Keratinocyte (primary cell): ENCODE measurements around the gene SLC29A1.

Experiments used
- EZH2 ChIP-seq: IDR thresholded peaks from one replicate; pipeline ENCODE4 v1.6.1; 2012; ENCODE audit warnings: inconsistent platforms, mild to moderate bottlenecking, low read length, moderate library complexity
- TF ChIP-seq, protein P1 (sequence below), 3 experiments: IDR thresholded peaks in 1 of 3; conservative IDR thresholded peaks in 1 of 3; optimal IDR thresholded peaks in 1 of 3; 2 replicates in 2 of 3; 3 replicates in 1 of 3; pipeline versions ENCODE3 to v1.5.1; 2011; ENCODE audit warnings: low read length in 3 of 3, mild to moderate bottlenecking in 3 of 3, moderate library complexity in 2 of 3, control low read depth in 1 of 3, inconsistent platforms in 1 of 3; ENCODE audit not compliant: insufficient read depth in 2 of 3; ENCODE audit errors: extremely low read depth in 1 of 3

DNA sequence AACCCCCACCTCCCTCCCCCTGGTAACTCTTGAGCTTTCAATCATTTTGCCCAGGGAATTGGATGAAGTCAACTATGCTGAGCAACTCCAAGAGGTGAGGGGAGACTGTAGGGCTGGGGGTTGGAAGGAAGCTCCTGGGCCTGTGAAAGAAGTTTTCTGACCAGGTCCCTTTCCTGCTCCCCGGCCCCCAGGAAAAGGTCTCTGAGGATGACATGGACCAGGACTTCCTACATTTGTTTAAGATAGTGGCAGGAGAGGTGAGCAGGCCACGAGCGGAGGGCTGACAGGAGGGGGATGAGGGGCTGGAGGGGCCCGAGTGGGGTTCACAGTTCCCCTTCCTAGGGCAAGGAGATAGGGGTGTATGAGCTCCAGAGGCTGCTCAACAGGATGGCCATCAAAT is 43.0 kb upstream of the SLC29A1 start:
- TF ChIP-seq, protein P1, sequence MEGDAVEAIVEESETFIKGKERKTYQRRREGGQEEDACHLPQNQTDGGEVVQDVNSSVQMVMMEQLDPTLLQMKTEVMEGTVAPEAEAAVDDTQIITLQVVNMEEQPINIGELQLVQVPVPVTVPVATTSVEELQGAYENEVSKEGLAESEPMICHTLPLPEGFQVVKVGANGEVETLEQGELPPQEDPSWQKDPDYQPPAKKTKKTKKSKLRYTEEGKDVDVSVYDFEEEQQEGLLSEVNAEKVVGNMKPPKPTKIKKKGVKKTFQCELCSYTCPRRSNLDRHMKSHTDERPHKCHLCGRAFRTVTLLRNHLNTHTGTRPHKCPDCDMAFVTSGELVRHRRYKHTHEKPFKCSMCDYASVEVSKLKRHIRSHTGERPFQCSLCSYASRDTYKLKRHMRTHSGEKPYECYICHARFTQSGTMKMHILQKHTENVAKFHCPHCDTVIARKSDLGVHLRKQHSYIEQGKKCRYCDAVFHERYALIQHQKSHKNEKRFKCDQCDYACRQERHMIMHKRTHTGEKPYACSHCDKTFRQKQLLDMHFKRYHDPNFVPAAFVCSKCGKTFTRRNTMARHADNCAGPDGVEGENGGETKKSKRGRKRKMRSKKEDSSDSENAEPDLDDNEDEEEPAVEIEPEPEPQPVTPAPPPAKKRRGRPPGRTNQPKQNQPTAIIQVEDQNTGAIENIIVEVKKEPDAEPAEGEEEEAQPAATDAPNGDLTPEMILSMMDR (optimal IDR thresholded peaks at IDR 0.05 in 1 of 3, IDR thresholded peaks at IDR 0.05 in 1 of 3, conservative IDR thresholded peaks at IDR 0.05 in 1 of 3; ENCODE audit: extremely low read depth in 1 of 3, insufficient read depth in 2 of 3, low read length in 3 of 3): no peak
- TF ChIP-seq EZH2: no peak
